GDM1 (cell line): Measurements from ENCODE around the gene COQ8B.
"Not testable (repeated sequence)": the region's sequence is repeated elsewhere in the genome, so short reads cannot be mapped to it uniquely, and the experiment has no call there.

ENCODE experiments used
- DNase-seq: peaks from one replicate; lab custom pipeline; 2025; lab: John Stamatoyannopoulos, UW

The COQ8B gene

GRCh38 chr19:40742477-40742876 lies 25.8 kb upstream of the COQ8B start:
- no peak for DNase-seq

GRCh38 chr19:40741527-40742390 lies 25.1 kb upstream of the COQ8B start:
- DNase-seq = no peak

- DNase-seq = no peak
These were observed 24.1 kb upstream of the COQ8B start for GRCh38 chr19:40740747-40741146.

GRCh38 chr19:40739871-40740703 lies 23.4 kb upstream of the COQ8B start:
- no peak for DNase-seq

GRCh38 chr19:40739030-40739839 lies 22.5 kb upstream of the COQ8B start:
- DNase-seq = no peak

GRCh38 chr19:40737102-40737644 lies 20.5 kb upstream of the COQ8B start:
- no peak for DNase-seq

- DNase-seq = no peak
These were observed 20.0 kb upstream of the COQ8B start for GRCh38 chr19:40736661-40737060.

- DNase-seq = no peak
These were observed 18.5 kb upstream of the COQ8B start for GRCh38 chr19:40735013-40735771.

GRCh38 chr19:40733149-40733548 lies 16.5 kb upstream of the COQ8B start:
- DNase-seq = no peak

- DNase-seq = not testable (repeated sequence)
These were observed 15.6 kb upstream of the COQ8B start for GRCh38 chr19:40732304-40732703.

GRCh38 chr19:40730065-40730464 lies 13.4 kb upstream of the COQ8B start:
- not testable (repeated sequence) for DNase-seq

- DNase-seq = no peak
These were observed 9.6 kb upstream of the COQ8B start for GRCh38 chr19:40726279-40726678.

GRCh38 chr19:40724855-40725254 lies 8.2 kb upstream of the COQ8B start:
- no peak for DNase-seq

GRCh38 chr19:40724315-40724714 lies 7.6 kb upstream of the COQ8B start:
- no peak for DNase-seq

- DNase-seq = no peak
These were observed 7.1 kb upstream of the COQ8B start for GRCh38 chr19:40723661-40724254.

GRCh38 chr19:40721936-40722661 lies 5.4 kb upstream of the COQ8B start:
- no peak for DNase-seq

GRCh38 chr19:40721140-40721486 lies 4.4 kb upstream of the COQ8B start:
- DNase-seq = no peak

- no peak for DNase-seq
These were observed 2.8 kb upstream of the COQ8B start for GRCh38 chr19:40719414-40719894.

- DNase-seq = no peak
These were observed 2.2 kb upstream of the COQ8B start for GRCh38 chr19:40718774-40719391.
